HG02798 (cell line): ENCODE data around the gene ZNF541.

ENCODE experiments used
- ATAC-seq: cut with Tn5 transposase; IDR thresholded peaks from one replicate; pipeline ENCODE4 v1.9.1; 2021; ENCODE audit warnings: mild to moderate bottlenecking; ENCODE audit not compliant: unreplicated experiment, poor library complexity

Gene ZNF541

GRCh38 chr19:47549261-47549862 is 23.6 kb downstream of the ZNF541 start:
- no peak for ATAC-seq

GRCh38 chr19:47547199-47547598 is 25.7 kb downstream of the ZNF541 start:
- no peak for ATAC-seq

GRCh38 chr19:47545061-47545948 is 27.6 kb downstream of the ZNF541 start:
- ATAC-seq: no peak

GRCh38 chr19:47544476-47544875 is 28.5 kb downstream of the ZNF541 start:
- no peak for ATAC-seq

- no peak for ATAC-seq
Observed at GRCh38 chr19:47544075-47544474, 28.9 kb downstream of the ZNF541 start.

- ATAC-seq: no peak
Observed at GRCh38 chr19:47542030-47542475, 30.9 kb downstream of the ZNF541 start.

GRCh38 chr19:47541518-47541917 is 31.4 kb downstream of the ZNF541 start:
- no peak for ATAC-seq

- no peak for ATAC-seq
Observed at GRCh38 chr19:47540748-47541147, 32.2 kb downstream of the ZNF541 start.

- ATAC-seq: no peak
Observed at GRCh38 chr19:47539747-47540311, 33.1 kb downstream of the ZNF541 start.

- ATAC-seq: no peak
Observed at GRCh38 chr19:47538812-47539211, 34.1 kb downstream of the ZNF541 start.

GRCh38 chr19:47537493-47537892 is 35.5 kb downstream of the ZNF541 start:
- ATAC-seq: no peak

- ATAC-seq: no peak
Observed at GRCh38 chr19:47534628-47535027, 38.3 kb downstream of the ZNF541 start.

- ATAC-seq: no peak
Observed at GRCh38 chr19:47531640-47532387, 41.1 kb downstream of the ZNF541 start.

GRCh38 chr19:47529018-47529742 is 43.8 kb downstream of the ZNF541 start:
- no peak for ATAC-seq

- ATAC-seq: no peak
Observed at GRCh38 chr19:47526798-47527197, 46.1 kb downstream of the ZNF541 start.

- ATAC-seq: no peak
Observed at GRCh38 chr19:47523473-47523872, 49.5 kb downstream of the ZNF541 start.
